Measurements from ENCODE around the gene TGFB1I1.
"Not testable (repeated sequence)": the region's sequence is repeated elsewhere in the genome, so short reads cannot be mapped to it uniquely, and the experiment has no call there.

Gene TGFB1I1

GRCh38 chr16:31489298-31489564 is 17.3 kb downstream of the TGFB1I1 start:
- FAIRE-seq = no peak

GRCh38 chr16:31489616-31490584 is 17.9 kb downstream of the TGFB1I1 start:
- FAIRE-seq = no peak

GRCh38 chr16:31491778-31492418 is 19.9 kb downstream of the TGFB1I1 start:
- no peak for FAIRE-seq

- FAIRE-seq = no peak
Observed at GRCh38 chr16:31493506-31494125, 21.7 kb downstream of the TGFB1I1 start.

GRCh38 chr16:31496670-31497069 is 24.7 kb downstream of the TGFB1I1 start:
- FAIRE-seq = no peak

- no peak for FAIRE-seq
Observed at GRCh38 chr16:31498493-31498892, 26.5 kb downstream of the TGFB1I1 start.

- FAIRE-seq = no peak
Observed at GRCh38 chr16:31499928-31500327, 28.0 kb downstream of the TGFB1I1 start.

GRCh38 chr16:31501226-31501965 is 29.4 kb downstream of the TGFB1I1 start:
- FAIRE-seq = no peak

- no peak for FAIRE-seq
Observed at GRCh38 chr16:31501966-31502348, 30.0 kb downstream of the TGFB1I1 start.

GRCh38 chr16:31502981-31503380 is 31.0 kb downstream of the TGFB1I1 start:
- FAIRE-seq = no peak

GRCh38 chr16:31503555-31503954 is 31.6 kb downstream of the TGFB1I1 start:
- FAIRE-seq = not testable (repeated sequence)

GRCh38 chr16:31504159-31504558 is 32.2 kb downstream of the TGFB1I1 start:
- no peak for FAIRE-seq

GRCh38 chr16:31505483-31505882 is 33.5 kb downstream of the TGFB1I1 start:
- no peak for FAIRE-seq

- no peak for FAIRE-seq
Observed at GRCh38 chr16:31507617-31507928, 35.6 kb downstream of the TGFB1I1 start.

GRCh38 chr16:31507929-31508705 is 36.2 kb downstream of the TGFB1I1 start, which contains the start of gene RUSF1:
RUSF1 (minus strand) TSS chr16:31508391; CDS start chr16:31508373, 18 bp downstream.
- no peak for FAIRE-seq

- no peak for FAIRE-seq
Observed at GRCh38 chr16:31508706-31509195, 36.8 kb downstream of the TGFB1I1 start.

- no peak for FAIRE-seq
Observed at GRCh38 chr16:31513126-31513525, 41.2 kb downstream of the TGFB1I1 start.

- FAIRE-seq = no peak
Observed at GRCh38 chr16:31513884-31514283, 41.9 kb downstream of the TGFB1I1 start.

GRCh38 chr16:31517800-31518402 is 45.9 kb downstream of the TGFB1I1 start:
- FAIRE-seq = no peak

GRCh38 chr16:31519759-31520431 is 47.9 kb downstream of the TGFB1I1 start:
- no peak for FAIRE-seq

GRCh38 chr16:31521368-31521767 is 49.4 kb downstream of the TGFB1I1 start:
- FAIRE-seq = no peak
